Hepatocyte (in vitro differentiated cells): Measurements from ENCODE around the gene ROPN1B.

Source experiments
- CTCF ChIP-seq: fragments of 200-600 bp; sonication (generic); IDR thresholded peaks from 2 replicates; pipeline ENCODE4 v1.5.1; 2016; ENCODE audit warnings: antibody characterized with exemption, mild to moderate bottlenecking; ENCODE audit not compliant: poor library complexity
- EZH2phosphoT487 ChIP-seq: fragments of 200-600 bp; sonication (generic); IDR thresholded peaks from one replicate; pipeline ENCODE4 v1.6.1; 2018; ENCODE audit warnings: antibody characterized with exemption, mild to moderate bottlenecking, low read depth, moderate library complexity; ENCODE audit not compliant: unreplicated experiment, severe bottlenecking

- TF ChIP-seq CTCF, result no peak
- no peak for TF ChIP-seq EZH2phosphoT487
These were observed 39.2 kb downstream of the ROPN1B start for GRCh38 chr3:126008219-126008618.
